Mesenchymal stem cell (in vitro differentiated cells and primary cell): ENCODE measurements around the gene KRTAP9-6.

Experiments
- DNase-seq: peaks from one replicate; pipeline ENCODE4 v3.0.0-alpha.2; 2013
- H2AFZ ChIP-seq: one replicate; pipeline ENCODE4 v1.6.1; 2013; ENCODE audit warnings: low read depth, mild to moderate bottlenecking, control low read depth, inconsistent platforms, low read length, moderate library complexity
- H2AK5ac ChIP-seq: 2 replicates; pipeline ENCODE4 v1.6.1; 2013; ENCODE audit warnings: low read length, moderate library complexity, mild to moderate bottlenecking, inconsistent platforms; ENCODE audit not compliant: severe bottlenecking
- H2BK120ac ChIP-seq: one replicate; pipeline ENCODE4 v1.6.1; 2013; ENCODE audit warnings: low read depth, mild to moderate bottlenecking, inconsistent platforms, low read length, moderate library complexity
- H2BK12ac ChIP-seq, 2 experiments: one replicate each; pipeline ENCODE4 v1.6.1; 2013; ENCODE audit warnings: inconsistent platforms in 2 of 2, low read length in 2 of 2, mild to moderate bottlenecking in 2 of 2, moderate library complexity in 2 of 2, control low read depth in 1 of 2
- H2BK15ac ChIP-seq: one replicate; pipeline ENCODE4 v1.6.1; 2013; ENCODE audit warnings: mild to moderate bottlenecking, low read depth, inconsistent platforms; ENCODE audit not compliant: poor library complexity, severe bottlenecking
- H2BK5ac ChIP-seq: 2 replicates; pipeline ENCODE4 v1.6.1; 2013; ENCODE audit warnings: low read depth, mild to moderate bottlenecking, low read length, control low read depth, inconsistent platforms; ENCODE audit not compliant: poor library complexity, severe bottlenecking
- H3K14ac ChIP-seq, 2 experiments: one replicate each; pipeline ENCODE4 v1.6.1; 2013; ENCODE audit warnings: inconsistent platforms in 2 of 2, low read length in 2 of 2, control low read depth in 1 of 2, mild to moderate bottlenecking in 1 of 2, moderate library complexity in 1 of 2
- H3K18ac ChIP-seq, 2 experiments: one replicate each; pipeline ENCODE4 v1.6.1; 2013; ENCODE audit warnings: inconsistent platforms in 2 of 2, low read length in 2 of 2, control low read depth in 1 of 2, low read depth in 1 of 2, mild to moderate bottlenecking in 1 of 2
- H3K23ac ChIP-seq, 2 experiments: one replicate each; pipeline ENCODE4 v1.6.1; 2013; ENCODE audit warnings: inconsistent platforms in 2 of 2, low read length in 2 of 2, mild to moderate bottlenecking in 2 of 2, moderate library complexity in 2 of 2, control low read depth in 1 of 2
- H3K27ac ChIP-seq: 2 replicates; pipeline ENCODE4 v1.5.1; 2013; ENCODE audit warnings: mild to moderate bottlenecking, moderate library complexity, low read length, control low read depth, inconsistent platforms; ENCODE audit not compliant: poor library complexity, severe bottlenecking
- H3K27me3 ChIP-seq, 2 experiments: 2 replicates each; pipeline versions ENCODE4 v1.6.1 to v1.7.0; 2013; ENCODE audit warnings: low read length in 2 of 2, mild to moderate bottlenecking in 2 of 2, moderate library complexity in 2 of 2, control low read depth in 1 of 2, inconsistent platforms in 1 of 2; ENCODE audit not compliant: control insufficient read depth in 1 of 2, insufficient read depth in 1 of 2
- H3K36me3 ChIP-seq, 2 experiments: 2 replicates each; pipeline versions ENCODE4 v1.6.1 to v1.7.0; 2013; ENCODE audit warnings: low read length in 2 of 2, control low read depth in 1 of 2, inconsistent platforms in 1 of 2, low read depth in 1 of 2, mild to moderate bottlenecking in 1 of 2; ENCODE audit not compliant: insufficient read depth in 2 of 2, control insufficient read depth in 1 of 2
- H3K4ac ChIP-seq, 2 experiments: one replicate each; pipeline ENCODE4 v1.6.1; 2013; ENCODE audit warnings: inconsistent platforms in 2 of 2, low read length in 2 of 2, mild to moderate bottlenecking in 2 of 2, moderate library complexity in 2 of 2, control low read depth in 1 of 2, low read depth in 1 of 2
- H3K4me1 ChIP-seq: 2 replicates; pipeline ENCODE4 v1.6.1; 2013; ENCODE audit warnings: low read depth, low read length, control low read depth; ENCODE audit not compliant: control insufficient read depth, insufficient read depth
- H3K4me2 ChIP-seq: 2 replicates; pipeline ENCODE4 v1.6.1; 2013; ENCODE audit warnings: low read length, mild to moderate bottlenecking, inconsistent platforms; ENCODE audit not compliant: poor library complexity, severe bottlenecking
- H3K4me3 ChIP-seq, 2 experiments: 2 replicates each; pipeline versions ENCODE4 v1.5.1 to v1.7.0; 2013; ENCODE audit warnings: low read length in 2 of 2, mild to moderate bottlenecking in 2 of 2, control low read depth in 1 of 2, low read depth in 1 of 2; ENCODE audit not compliant: insufficient read depth in 1 of 2
- H3K79me1 ChIP-seq: replicated peaks from 2 replicates; pipeline ENCODE4 v1.6.1; 2013; ENCODE audit warnings: mild to moderate bottlenecking, control low read depth, low read length, inconsistent platforms; ENCODE audit not compliant: poor library complexity, severe bottlenecking
- H3K9ac ChIP-seq: 2 replicates; pipeline ENCODE4 v1.7.0; 2013; ENCODE audit warnings: mild to moderate bottlenecking, low read length, moderate library complexity
- H3K9me3 ChIP-seq: 2 replicates; pipeline ENCODE4 v1.7.0; 2013; ENCODE audit warnings: mild to moderate bottlenecking, low read length; ENCODE audit not compliant: control insufficient read depth
- H4K8ac ChIP-seq: one replicate; pipeline ENCODE4 v1.6.1; 2013; ENCODE audit warnings: inconsistent platforms, mild to moderate bottlenecking, low read length, moderate library complexity
- H4K91ac ChIP-seq: one replicate; pipeline ENCODE4 v1.6.1; 2013; ENCODE audit warnings: mild to moderate bottlenecking, low read length, inconsistent platforms
- whole genome bisulfite sequencing: methylation state at CpG from one replicate; pipeline ENCODE4 v1.1.7; 2013; ENCODE audit warnings: mixed read lengths; 5-methylcytosine and 5-hydroxymethylcytosine counted together

The KRTAP9-6 gene

GRCh38 chr17:41258406-41258805 lies 6.8 kb upstream of the KRTAP9-6 start:
- H3K36me3 ChIP-seq = no peaks in the 10 kb centered on the region
- no peak for DNase-seq
- H2BK120ac ChIP-seq = no peak overlapping the region
- no peak overlapping the region for H3K4ac ChIP-seq
- H3K27me3 ChIP-seq = peaks cover 0 to 8% of the 10 kb centered on the region in 2 experiments
- H2BK5ac ChIP-seq = no peak overlapping the region
- no peak overlapping the region for H3K27ac ChIP-seq
- no peak overlapping the region for H3K4me2 ChIP-seq
- H4K91ac ChIP-seq = no peak overlapping the region
- H3K18ac ChIP-seq = no peak overlapping the region
- H3K4me3 ChIP-seq = no peak overlapping the region
- H4K8ac ChIP-seq = no peak overlapping the region
- no peak overlapping the region for H2AFZ ChIP-seq
- no peaks in the 10 kb centered on the region for H3K4me1 ChIP-seq
- H3K9me3 ChIP-seq = no peaks in the 10 kb centered on the region
- no peaks in the 10 kb centered on the region for H3K79me1 ChIP-seq
- no peak overlapping the region for H2BK15ac ChIP-seq
- H3K9ac ChIP-seq = no peak overlapping the region
- H2BK12ac ChIP-seq = no peak overlapping the region
- H2AK5ac ChIP-seq = no peak overlapping the region
- no peak overlapping the region for H3K23ac ChIP-seq
- H3K14ac ChIP-seq = no peak overlapping the region

DNA sequence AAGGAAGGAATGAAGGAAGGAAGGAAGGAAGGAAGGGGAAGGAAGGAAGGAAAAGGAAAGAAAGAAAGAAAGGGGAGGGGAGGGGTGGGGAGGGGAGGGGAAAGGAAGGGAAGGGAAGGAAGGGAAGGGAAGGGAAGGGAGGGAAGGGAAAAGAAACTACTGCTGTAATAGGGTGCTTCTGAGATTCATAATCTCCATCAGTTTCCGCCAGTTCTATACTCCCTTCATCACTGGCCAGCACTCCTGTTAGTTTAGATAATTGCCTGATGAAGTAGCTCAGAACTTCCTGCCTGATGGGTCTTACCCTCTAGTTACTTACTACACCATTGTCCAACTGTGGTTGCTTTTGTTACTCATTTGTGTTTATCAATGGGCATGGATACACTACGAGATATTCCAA lies 2.0 kb upstream of the KRTAP9-6 start:
- H3K9ac ChIP-seq = no peak overlapping the region
- H3K36me3 ChIP-seq = no peaks in the 10 kb centered on the region
- H3K23ac ChIP-seq = no peak overlapping the region
- H4K91ac ChIP-seq = no peak overlapping the region
- H3K9me3 ChIP-seq = no peaks in the 10 kb centered on the region
- H2BK5ac ChIP-seq = no peak overlapping the region
- no peak overlapping the region for H3K4me3 ChIP-seq
- no peak overlapping the region for H3K4me2 ChIP-seq
- no peak for DNase-seq
- H3K4me1 ChIP-seq = no peaks in the 10 kb centered on the region
- H3K4ac ChIP-seq = no peak overlapping the region
- 59% methylated on average over 1 of the region's 2 CpGs for WGBS
- no peak overlapping the region for H2BK120ac ChIP-seq
- no peak overlapping the region for H2BK15ac ChIP-seq
- no peaks in the 10 kb centered on the region for H3K79me1 ChIP-seq
- no peak overlapping the region for H4K8ac ChIP-seq
- no peak overlapping the region for H3K18ac ChIP-seq
- H3K14ac ChIP-seq = no peak overlapping the region
- no peak overlapping the region for H2AFZ ChIP-seq
- peaks cover 0 to 22% of the 10 kb centered on the region in 2 experiments for H3K27me3 ChIP-seq
- no peak overlapping the region for H2AK5ac ChIP-seq
- H2BK12ac ChIP-seq = no peak overlapping the region
- no peak overlapping the region for H3K27ac ChIP-seq

- no peak overlapping the region for H3K9ac ChIP-seq
- no peak overlapping the region for H3K23ac ChIP-seq
- H2BK15ac ChIP-seq = no peak overlapping the region
- H2BK5ac ChIP-seq = no peak overlapping the region
- H2BK12ac ChIP-seq = no peak overlapping the region
- no peaks in the 10 kb centered on the region for H3K9me3 ChIP-seq
- H3K18ac ChIP-seq = no peak overlapping the region
- H3K4me1 ChIP-seq = no peaks in the 10 kb centered on the region
- no peak overlapping the region for H3K4me3 ChIP-seq
- no peak overlapping the region for H3K14ac ChIP-seq
- no peak overlapping the region for H3K4ac ChIP-seq
- H3K4me2 ChIP-seq = no peak overlapping the region
- 83% methylated on average over 2 of the region's 3 CpGs for WGBS
- H3K36me3 ChIP-seq = no peaks in the 10 kb centered on the region
- H2BK120ac ChIP-seq = no peak overlapping the region
- peaks cover 0 to 22% of the 10 kb centered on the region in 2 experiments for H3K27me3 ChIP-seq
- H4K91ac ChIP-seq = no peak overlapping the region
- no peak overlapping the region for H2AFZ ChIP-seq
- no peak overlapping the region for H4K8ac ChIP-seq
- H3K27ac ChIP-seq = no peak overlapping the region
- H2AK5ac ChIP-seq = no peak overlapping the region
- H3K79me1 ChIP-seq = no peaks in the 10 kb centered on the region
- no peak for DNase-seq
Measured at GRCh38 chr17:41264599-41264998, 579 bp upstream of the KRTAP9-6 start.

DNA sequence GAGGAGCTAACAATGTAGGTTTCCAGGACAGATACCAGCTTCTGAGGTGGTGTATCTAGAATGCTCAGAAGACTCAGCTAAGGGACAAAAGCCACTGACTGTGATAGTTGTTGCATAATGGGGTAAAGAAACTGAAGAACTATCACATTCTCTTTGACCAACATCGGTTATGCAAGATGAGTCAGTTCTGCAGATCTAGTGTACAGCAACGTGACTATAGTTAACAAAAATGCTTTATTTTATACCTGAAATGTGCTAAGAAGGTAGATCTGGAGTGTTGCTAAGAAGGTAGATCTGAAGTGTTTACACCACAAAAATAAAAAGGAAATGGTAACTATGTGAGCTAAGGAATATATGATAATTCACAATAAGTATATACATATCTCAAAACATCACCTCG lies 2.5 kb downstream of the KRTAP9-6 start:
- no peak overlapping the region for H2BK15ac ChIP-seq
- WGBS = no CpG with 5 or more reads among the region's 3 CpGs
- H2BK5ac ChIP-seq = no peak overlapping the region
- no peak overlapping the region for H2BK12ac ChIP-seq
- H2AFZ ChIP-seq = no peak overlapping the region
- no peak overlapping the region for H3K4ac ChIP-seq
- H3K18ac ChIP-seq = no peak overlapping the region
- H3K36me3 ChIP-seq = no peaks in the 10 kb centered on the region
- H3K9me3 ChIP-seq = no peaks in the 10 kb centered on the region
- H3K4me2 ChIP-seq = no peak overlapping the region
- H4K8ac ChIP-seq = no peak overlapping the region
- H3K4me1 ChIP-seq = no peaks in the 10 kb centered on the region
- H3K27ac ChIP-seq = no peak overlapping the region
- H2BK120ac ChIP-seq = no peak overlapping the region
- H3K9ac ChIP-seq = no peak overlapping the region
- H4K91ac ChIP-seq = no peak overlapping the region
- peaks cover 0 to 21% of the 10 kb centered on the region in 2 experiments for H3K27me3 ChIP-seq
- H3K4me3 ChIP-seq = no peak overlapping the region
- no peak overlapping the region for H2AK5ac ChIP-seq
- H3K23ac ChIP-seq = no peak overlapping the region
- no peaks in the 10 kb centered on the region for H3K79me1 ChIP-seq
- H3K14ac ChIP-seq = no peak overlapping the region
- no peak for DNase-seq
